Measurements from ENCODE around the gene ADH4.
"Not testable (repeated sequence)": the region's sequence is repeated elsewhere in the genome, so short reads cannot be mapped to it uniquely, and the experiment has no call there.

ADH4 gene

GRCh38 chr4:99144070-99144469 is at the start of gene ADH4:
ADH4 (minus strand) TSS chr4:99144297; CDS start chr4:99144222, 75 bp downstream.
- no peak for DNase-seq (ENCODE audit: low read depth)
- TF ChIP-seq CTCF (IDR thresholded peaks at IDR 0.05; ENCODE audit: low read depth, low read length, missing control alignments), result no peak
- in situ Hi-C loops (cut with HindIII; ENCODE audit: low sequenced_read_pairs), result no loop called here
- no peak within 1 kb of the TSS for H3K4me3 ChIP-seq (ENCODE audit: low read depth, low read length)

DNA sequence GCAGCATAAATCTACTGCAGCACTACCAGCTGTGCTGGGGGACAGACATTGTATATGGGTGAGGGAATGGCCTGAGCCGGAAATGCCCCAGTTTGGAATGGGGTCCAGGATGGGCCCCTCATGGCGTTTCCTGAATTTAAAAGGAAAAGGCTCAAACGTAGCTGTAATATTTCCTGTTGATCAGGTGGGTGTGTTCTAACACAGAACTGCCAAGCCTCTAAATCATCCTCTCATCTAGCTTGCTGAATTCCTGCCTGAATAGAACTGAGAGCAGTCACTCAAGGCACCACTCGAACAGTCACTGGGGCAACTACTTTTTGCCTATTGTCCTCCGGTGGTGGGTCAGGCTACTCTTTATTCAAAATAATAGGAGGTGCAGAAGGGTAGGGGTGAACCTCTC is 46.2 kb upstream of the ADH4 start:
- no peak for DNase-seq (ENCODE audit: low read depth)
- no peak for TF ChIP-seq CTCF (IDR thresholded peaks at IDR 0.05; ENCODE audit: low read depth, low read length, missing control alignments)
- in situ Hi-C loops (cut with HindIII; ENCODE audit: low sequenced_read_pairs), result no loop called here
- H3K4me3 ChIP-seq (ENCODE audit: low read depth, low read length), result no peak overlapping the region

GRCh38 chr4:99189900-99190299 is 45.8 kb upstream of the ADH4 start:
- DNase-seq (ENCODE audit: low read depth); H3K4me3 ChIP-seq (ENCODE audit: low read depth, low read length); in situ Hi-C loops (cut with HindIII; ENCODE audit: low sequenced_read_pairs): not testable (repeated sequence)

DNA sequence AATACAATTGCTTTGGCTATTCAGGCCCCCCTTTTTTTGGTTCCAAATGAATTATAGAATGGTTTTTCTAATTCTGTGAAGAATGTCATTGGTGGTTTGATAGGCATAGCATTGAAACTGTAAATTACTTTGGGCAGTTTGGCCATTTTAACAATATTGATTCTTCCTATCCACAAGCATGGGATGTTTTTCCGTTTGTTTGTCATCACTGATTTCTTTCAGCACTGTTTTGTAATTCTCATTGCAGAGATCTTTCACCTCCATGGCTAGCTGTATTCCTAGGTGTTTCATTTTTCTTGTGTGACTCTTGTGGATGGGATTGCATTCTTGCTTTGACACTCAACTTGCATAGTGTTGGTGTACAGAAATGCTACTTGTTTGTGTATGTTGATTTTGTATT is 41.9 kb upstream of the ADH4 start:
- TF ChIP-seq CTCF (IDR thresholded peaks at IDR 0.05; ENCODE audit: low read depth, low read length, missing control alignments), result no peak
- in situ Hi-C loops (cut with HindIII; ENCODE audit: low sequenced_read_pairs), result no loop called here
- no peak for DNase-seq (ENCODE audit: low read depth)
- no peak overlapping the region for H3K4me3 ChIP-seq (ENCODE audit: low read depth, low read length)

- TF ChIP-seq CTCF (IDR thresholded peaks at IDR 0.05; ENCODE audit: low read depth, low read length, missing control alignments), result no peak
- in situ Hi-C loops (cut with HindIII; ENCODE audit: low sequenced_read_pairs), result no loop called here
These were observed 41.5 kb upstream of the ADH4 start for GRCh38 chr4:99185581-99185980.

DNA sequence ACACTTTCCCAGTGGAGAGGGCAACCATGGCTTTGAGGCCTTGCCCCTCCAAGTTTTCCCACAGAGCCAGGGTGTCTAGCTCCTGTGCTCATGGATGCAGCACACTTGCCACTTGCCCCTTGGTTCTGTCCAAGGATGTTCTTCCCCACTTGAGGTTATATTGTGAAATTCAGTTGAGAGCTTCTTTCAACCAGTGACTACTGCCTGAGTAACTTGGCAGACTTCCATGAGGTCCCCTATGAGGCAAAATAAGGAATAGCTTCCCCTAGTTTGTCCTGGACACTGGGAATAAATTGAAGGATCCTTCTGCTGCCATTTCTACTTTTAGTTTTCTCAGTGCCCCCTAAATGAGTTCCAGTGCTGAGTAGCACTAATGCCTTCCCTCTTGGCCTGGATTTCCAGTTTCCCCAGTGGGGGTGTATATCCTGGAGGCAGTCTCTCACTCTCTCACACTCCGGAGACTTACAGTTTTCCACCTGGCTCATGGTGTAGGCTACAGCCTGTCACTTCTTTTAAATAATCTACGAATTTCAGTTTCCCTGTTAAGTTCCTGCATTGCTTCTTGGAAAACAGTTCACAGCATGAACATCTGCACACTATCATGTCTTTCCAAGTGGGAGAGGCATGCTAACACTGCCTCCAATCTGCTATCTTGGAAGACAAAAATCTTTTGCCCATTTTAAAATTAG is 36.4 kb upstream of the ADH4 start:
- no peak for TF ChIP-seq CTCF (IDR thresholded peaks at IDR 0.05; ENCODE audit: low read depth, low read length, missing control alignments)
- peak; percentile 18 for DNase-seq (ENCODE audit: low read depth)
- in situ Hi-C loops (cut with HindIII; ENCODE audit: low sequenced_read_pairs), result no loop called here
- no peak overlapping the region for H3K4me3 ChIP-seq (ENCODE audit: low read depth, low read length)

More at GRCh38 chr4:99185581-99185980, 41.5 kb upstream of the ADH4 start:
- no peak for DNase-seq (ENCODE audit: low read depth)
- no peak overlapping the region for H3K4me3 ChIP-seq (ENCODE audit: low read depth, low read length)

- no peak overlapping the region for H3K4me3 ChIP-seq (ENCODE audit: low read depth, low read length)
- in situ Hi-C loops (cut with HindIII; ENCODE audit: low sequenced_read_pairs), result no loop called here
- no peak for DNase-seq (ENCODE audit: low read depth)
- no peak for TF ChIP-seq CTCF (IDR thresholded peaks at IDR 0.05; ENCODE audit: low read depth, low read length, missing control alignments)
These were observed 35.5 kb upstream of the ADH4 start for GRCh38 chr4:99179626-99180025.

Measured in astrocyte of the cerebellum (primary cell).